Mammary epithelial cell (primary cell): Measurements from ENCODE around the gene UNC119.

Source experiments
- CTCF ChIP-seq, 2 donors: IDR thresholded peaks in 1 of 2; conservative IDR thresholded peaks in 1 of 2; 2 replicates each; pipeline ENCODE4 v1.5.1; 2011 to 2012; ENCODE audit warnings: inconsistent platforms in 2 of 2, low read length in 2 of 2, mild to moderate bottlenecking in 2 of 2, control low read depth in 1 of 2, low read depth in 1 of 2; ENCODE audit not compliant: insufficient read depth in 1 of 2; ENCODE audit errors: extremely low read depth in 1 of 2
- EZH2 ChIP-seq: IDR thresholded peaks from 2 replicates; pipeline ENCODE4 v1.6.1; 2012; ENCODE audit warnings: low read length, inconsistent platforms, borderline replicate concordance

- TF ChIP-seq CTCF (conservative IDR thresholded peaks at IDR 0.05 in 1 of 2, IDR thresholded peaks at IDR 0.05 in 1 of 2; ENCODE audit: extremely low read depth in 1 of 2, insufficient read depth in 1 of 2, low read depth in 1 of 2, low read length in 2 of 2) (no peak), EZH2 (no peak)
Observed at GRCh38 chr17:28519236-28519635, 33.2 kb downstream of the UNC119 start.
